ENCODE data around the gene RXYLT1. TPM values are rescaled to one million over a fixed set of nuclear protein-coding genes. Genes with fewer than 3 reads are reported as not detected.
"Not testable (repeated sequence)": the region's sequence is repeated elsewhere in the genome, so short reads cannot be mapped to it uniquely, and the experiment has no call there.

The RXYLT1 gene
- 10 to 100 TPM in 1 of 2 donors, 1 to 10 TPM in 1; 8.6 to 17.5 TPM for total RNA-seq

- Histone ChIP-seq H3K27me3 (no peaks in the 10 kb centered on the region), H3K36me3 (replicated peaks in 1 of 2; ENCODE audit: insufficient read depth in 1 of 2, low read depth in 2 of 2) (peaks cover 0 to 3% of the 10 kb centered on the region in 2 donors), H3K4me1 (peaks cover 16% of the 10 kb centered on the region), H3K27ac (peak within 1 kb of the TSS; percentile 76 to 95 (median 88)), H3K4me3 (peak within 1 kb of the TSS; percentile 80 to 90), H3K9me3 (no peaks in the 10 kb centered on the region)
- 0 to 2% methylated on average over 29 to 78 of the region's 86 CpGs for WGBS, 2 donors
- ATAC-seq (peak; percentile 98), DNase-seq (peak; percentile 81 to 89 (median 86))
- intact Hi-C loops (cut with DNase I) = no loop called here
- TF ChIP-seq POLR2A (IDR thresholded peaks at IDR 0.05) (peak; percentile 81 to 88 (median 85)), CTCF (IDR thresholded peaks at IDR 0.05) (peak in 4 of 7 experiments; percentile 21 to 33 (median 28))
Observed at GRCh38 chr12:63779498-63780481, at the start of gene RXYLT1. Gene RXYLT1, plus strand, starts transcription at chr12:63779909. Its CDS starts 52 bp downstream, at chr12:63779961.

GRCh38 chr12:63732779-63733178 is 46.9 kb upstream of the RXYLT1 start:
- intact Hi-C loops (cut with DNase I) = not testable (repeated sequence)

GRCh38 chr12:63733585-63733984 is 46.1 kb upstream of the RXYLT1 start:
- ATAC-seq; intact Hi-C loops (cut with DNase I); H3K36me3 ChIP-seq (replicated peaks in 1 of 2; ENCODE audit: insufficient read depth in 1 of 2, low read depth in 2 of 2); H3K9me3 ChIP-seq; H3K4me1 ChIP-seq; H3K27ac ChIP-seq; DNase-seq; H3K27me3 ChIP-seq; H3K4me3 ChIP-seq: not testable (repeated sequence)
- whole genome bisulfite sequencing, 2 donors = 76% methylated on average over 3 of the region's 3 CpGs

More at GRCh38 chr12:63732779-63733178, 46.9 kb upstream of the RXYLT1 start:
- H3K4me1 ChIP-seq; H3K27ac ChIP-seq; DNase-seq; ATAC-seq; H3K36me3 ChIP-seq (replicated peaks in 1 of 2; ENCODE audit: insufficient read depth in 1 of 2, low read depth in 2 of 2); H3K27me3 ChIP-seq; H3K9me3 ChIP-seq; H3K4me3 ChIP-seq: not testable (repeated sequence)

GRCh38 chr12:63740551-63740950 is 39.2 kb upstream of the RXYLT1 start:
- WGBS, 2 donors = no CpG with 5 or more reads among the region's 2 CpGs

GRCh38 chr12:63741431-63741830 is 38.3 kb upstream of the RXYLT1 start:
- ATAC-seq; intact Hi-C loops (cut with DNase I); H3K9me3 ChIP-seq; DNase-seq; H3K4me1 ChIP-seq; H3K27me3 ChIP-seq; H3K27ac ChIP-seq; H3K36me3 ChIP-seq (replicated peaks in 1 of 2; ENCODE audit: insufficient read depth in 1 of 2, low read depth in 2 of 2); H3K4me3 ChIP-seq: not testable (repeated sequence)
- WGBS, 2 donors = 76 to 79% methylated on average over 1 of the region's 1 CpG

More at GRCh38 chr12:63740551-63740950, 39.2 kb upstream of the RXYLT1 start:
- DNase-seq; H3K9me3 ChIP-seq; H3K4me3 ChIP-seq; intact Hi-C loops (cut with DNase I); H3K27me3 ChIP-seq; H3K36me3 ChIP-seq (replicated peaks in 1 of 2; ENCODE audit: insufficient read depth in 1 of 2, low read depth in 2 of 2); H3K27ac ChIP-seq; H3K4me1 ChIP-seq; ATAC-seq: not testable (repeated sequence)

GRCh38 chr12:63744110-63744509 is 35.6 kb upstream of the RXYLT1 start:
- H3K4me3 ChIP-seq; intact Hi-C loops (cut with DNase I); DNase-seq; H3K27me3 ChIP-seq; ATAC-seq; H3K27ac ChIP-seq; H3K36me3 ChIP-seq (replicated peaks in 1 of 2; ENCODE audit: insufficient read depth in 1 of 2, low read depth in 2 of 2); H3K4me1 ChIP-seq; H3K9me3 ChIP-seq: not testable (repeated sequence)
- WGBS, 2 donors = 32 to 50% methylated on average over 2 of the region's 2 CpGs

- intact Hi-C loops (cut with DNase I); H3K9me3 ChIP-seq; H3K27ac ChIP-seq; H3K36me3 ChIP-seq (replicated peaks in 1 of 2; ENCODE audit: insufficient read depth in 1 of 2, low read depth in 2 of 2); DNase-seq; H3K4me1 ChIP-seq; H3K4me3 ChIP-seq; H3K27me3 ChIP-seq; ATAC-seq: not testable (repeated sequence)
- 74 to 81% methylated on average over 11 of the region's 11 CpGs for WGBS, 2 donors
Observed at GRCh38 chr12:63746470-63746869, 33.2 kb upstream of the RXYLT1 start.

- ATAC-seq; DNase-seq; H3K27ac ChIP-seq; H3K9me3 ChIP-seq; H3K4me3 ChIP-seq; H3K36me3 ChIP-seq (replicated peaks in 1 of 2; ENCODE audit: insufficient read depth in 1 of 2, low read depth in 2 of 2); H3K27me3 ChIP-seq; H3K4me1 ChIP-seq; intact Hi-C loops (cut with DNase I): not testable (repeated sequence)
Observed at GRCh38 chr12:63747136-63747535, 32.6 kb upstream of the RXYLT1 start.

Data from body of pancreas (tissue), 4 donors.